Measurements from ENCODE around the gene MYO18A.

The MYO18A gene

DNA sequence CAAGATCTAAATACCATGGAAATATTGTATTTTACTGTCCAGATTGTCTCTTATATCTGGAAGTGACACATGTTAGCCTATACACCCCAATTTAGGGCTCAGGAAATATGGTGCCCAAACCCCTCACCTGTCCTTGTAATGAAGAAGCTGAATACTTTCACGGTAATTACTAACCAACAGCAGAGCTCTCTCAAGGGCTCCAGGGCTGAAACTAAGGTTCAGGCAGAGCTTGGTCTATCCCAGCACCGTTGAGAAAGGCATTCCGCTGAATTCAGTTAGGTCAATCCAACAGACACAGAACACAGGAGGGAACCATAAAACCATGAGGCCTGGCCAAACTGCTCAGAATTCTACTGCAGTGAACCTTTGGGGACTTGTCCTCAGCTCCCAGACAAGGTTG, 14.9 kb downstream of the MYO18A start:
- no peak overlapping the region for H3K4me3 ChIP-seq (ENCODE audit: low read depth, low read length)
- TF ChIP-seq, protein P1, sequence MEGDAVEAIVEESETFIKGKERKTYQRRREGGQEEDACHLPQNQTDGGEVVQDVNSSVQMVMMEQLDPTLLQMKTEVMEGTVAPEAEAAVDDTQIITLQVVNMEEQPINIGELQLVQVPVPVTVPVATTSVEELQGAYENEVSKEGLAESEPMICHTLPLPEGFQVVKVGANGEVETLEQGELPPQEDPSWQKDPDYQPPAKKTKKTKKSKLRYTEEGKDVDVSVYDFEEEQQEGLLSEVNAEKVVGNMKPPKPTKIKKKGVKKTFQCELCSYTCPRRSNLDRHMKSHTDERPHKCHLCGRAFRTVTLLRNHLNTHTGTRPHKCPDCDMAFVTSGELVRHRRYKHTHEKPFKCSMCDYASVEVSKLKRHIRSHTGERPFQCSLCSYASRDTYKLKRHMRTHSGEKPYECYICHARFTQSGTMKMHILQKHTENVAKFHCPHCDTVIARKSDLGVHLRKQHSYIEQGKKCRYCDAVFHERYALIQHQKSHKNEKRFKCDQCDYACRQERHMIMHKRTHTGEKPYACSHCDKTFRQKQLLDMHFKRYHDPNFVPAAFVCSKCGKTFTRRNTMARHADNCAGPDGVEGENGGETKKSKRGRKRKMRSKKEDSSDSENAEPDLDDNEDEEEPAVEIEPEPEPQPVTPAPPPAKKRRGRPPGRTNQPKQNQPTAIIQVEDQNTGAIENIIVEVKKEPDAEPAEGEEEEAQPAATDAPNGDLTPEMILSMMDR (conservative IDR thresholded peaks at IDR 0.05; ENCODE audit: low read depth, low read length) = no peak
- no peak for DNase-seq (ENCODE audit: low read depth)

DNA sequence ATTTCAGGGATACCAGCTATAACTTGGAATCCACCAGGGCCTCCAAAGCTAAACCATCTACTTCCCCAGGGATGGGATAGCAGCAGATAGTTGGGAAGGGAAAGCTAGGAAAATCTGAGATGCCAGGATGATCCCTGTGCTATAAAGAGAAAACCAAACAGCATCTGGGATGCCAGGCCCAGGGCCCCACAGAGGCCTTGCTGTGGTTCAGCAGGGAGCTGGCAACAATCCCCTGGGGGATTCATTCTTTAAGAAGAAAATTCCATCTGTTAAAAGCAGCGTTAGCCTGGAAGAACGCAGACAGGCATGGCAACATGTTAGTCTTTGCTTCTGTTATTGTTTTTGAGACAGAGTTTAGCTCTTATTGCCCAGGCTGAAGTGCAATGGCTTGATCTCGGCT, 16.6 kb downstream of the MYO18A start:
- TF ChIP-seq, protein P1 (conservative IDR thresholded peaks at IDR 0.05; ENCODE audit: low read depth, low read length) = no peak
- no peak for DNase-seq (ENCODE audit: low read depth)
- H3K4me3 ChIP-seq (ENCODE audit: low read depth, low read length) = no peak overlapping the region

DNA sequence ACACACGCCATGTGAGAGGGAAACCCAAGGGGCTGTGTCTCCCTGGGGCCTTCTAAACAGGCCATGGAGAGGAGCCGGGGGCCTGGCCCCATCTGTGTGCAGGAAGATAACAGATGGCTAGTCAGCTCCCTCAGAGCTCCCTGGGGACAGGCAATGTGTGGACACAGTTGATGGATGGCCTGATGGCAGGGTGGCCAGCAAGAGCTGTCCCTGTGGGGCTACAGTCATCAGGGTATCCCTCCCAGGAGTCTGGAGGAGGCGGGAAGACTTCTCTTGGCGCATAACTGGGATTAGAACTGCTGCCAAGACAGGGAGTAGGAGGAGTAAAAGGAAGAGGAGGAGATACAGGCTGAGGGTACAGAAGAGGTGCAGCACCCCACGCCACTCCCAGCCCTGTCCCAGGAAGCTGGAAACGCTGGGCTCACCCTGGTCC, 17.3 kb downstream of the MYO18A start:
- TF ChIP-seq, protein P1 (conservative IDR thresholded peaks at IDR 0.05; ENCODE audit: low read depth, low read length) = no peak
- no peak for DNase-seq (ENCODE audit: low read depth)
- no peak overlapping the region for H3K4me3 ChIP-seq (ENCODE audit: low read depth, low read length)

DNA sequence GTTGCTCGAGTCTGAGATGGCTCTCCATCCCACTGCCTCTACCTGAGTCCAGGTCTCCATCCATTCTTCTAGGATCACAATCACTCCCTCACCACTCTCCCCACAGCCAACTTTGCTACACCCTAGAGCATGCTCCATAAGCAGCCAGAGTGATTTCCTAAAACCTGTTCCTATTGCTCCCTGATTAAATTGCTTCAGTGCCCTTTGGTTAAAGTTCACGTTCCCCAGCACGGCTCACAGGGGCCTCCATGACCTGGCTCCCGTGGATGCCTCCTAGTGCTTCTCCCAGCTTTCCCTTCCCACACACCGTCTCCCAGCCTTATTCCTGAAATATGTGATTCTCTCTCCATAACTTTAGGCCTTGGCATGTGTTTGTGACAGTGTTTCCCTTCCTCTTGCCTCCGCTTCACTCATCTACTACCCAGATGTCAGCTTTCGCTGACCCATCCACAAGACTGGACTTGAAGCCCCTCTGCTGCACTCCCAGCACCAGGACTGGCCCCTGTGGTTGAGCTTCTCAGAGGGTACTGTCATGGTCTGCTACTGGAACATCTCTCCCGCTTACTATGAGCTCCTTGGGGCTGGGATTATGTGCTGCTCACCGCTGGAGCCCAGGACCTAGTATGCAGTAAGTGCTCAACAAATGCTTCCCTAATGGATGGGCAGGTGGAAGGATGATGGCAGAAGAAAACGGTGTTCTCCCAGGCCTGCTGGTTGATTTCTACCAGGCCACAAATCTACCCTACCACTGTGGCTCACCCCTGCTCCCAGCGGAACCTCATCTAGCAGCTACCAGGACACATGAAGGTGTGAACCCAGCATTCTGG, 17.9 kb downstream of the MYO18A start:
- H3K4me3 ChIP-seq (ENCODE audit: low read depth, low read length) = no peak overlapping the region
- DNase-seq (ENCODE audit: low read depth) = no peak
- TF ChIP-seq, protein P1 (conservative IDR thresholded peaks at IDR 0.05; ENCODE audit: low read depth, low read length) = no peak

DNA sequence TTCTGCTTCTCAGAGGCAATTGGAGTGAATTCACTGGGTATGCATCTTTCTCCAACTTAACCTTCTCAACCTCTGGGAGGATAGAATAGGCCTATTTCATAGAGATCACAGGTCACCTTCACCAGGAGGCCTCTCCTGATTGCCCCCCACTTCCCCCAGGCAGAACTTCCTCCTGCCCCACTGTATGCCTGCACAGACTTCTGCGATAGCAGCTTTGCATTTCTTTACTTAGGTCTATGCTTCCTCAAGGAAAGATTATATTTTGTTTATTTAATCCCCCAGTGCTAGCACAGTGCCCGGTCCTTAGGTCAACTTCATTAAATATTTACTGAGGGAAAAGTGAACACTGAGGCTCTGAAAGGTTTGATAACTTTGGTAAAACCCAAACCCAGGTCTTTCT, 19.9 kb downstream of the MYO18A start:
- TF ChIP-seq, protein P1 (conservative IDR thresholded peaks at IDR 0.05; ENCODE audit: low read depth, low read length) = no peak
- no peak for DNase-seq (ENCODE audit: low read depth)
- no peak overlapping the region for H3K4me3 ChIP-seq (ENCODE audit: low read depth, low read length)

DNA sequence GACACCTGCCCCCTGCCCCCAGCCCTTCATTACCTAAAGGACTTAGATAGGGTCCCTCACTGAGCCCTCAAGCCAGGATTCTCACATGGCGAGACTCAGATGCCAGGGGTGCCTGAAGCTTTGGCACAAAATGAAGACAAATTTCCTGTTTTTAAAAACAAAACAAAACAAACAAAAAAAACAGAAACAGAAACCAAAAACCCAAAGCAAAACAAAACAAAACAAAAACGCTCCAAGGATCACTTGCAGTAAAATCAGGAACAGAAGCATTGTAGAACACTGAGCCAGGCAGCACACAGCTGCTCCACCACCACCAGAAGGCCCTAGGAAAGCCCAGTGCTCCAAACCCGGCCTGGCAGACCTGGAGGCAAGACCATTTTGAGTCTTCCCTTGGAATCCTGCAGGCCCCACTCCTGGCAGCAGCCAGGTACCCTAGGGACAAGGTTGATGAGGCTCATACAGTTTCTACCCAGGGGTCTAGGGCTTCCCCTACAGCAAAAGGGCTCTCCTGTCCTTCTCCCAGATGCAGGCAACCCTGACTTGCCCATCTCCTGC, 20.8 kb downstream of the MYO18A start:
- TF ChIP-seq, protein P1 (conservative IDR thresholded peaks at IDR 0.05; ENCODE audit: low read depth, low read length) = no peak
- no peak overlapping the region for H3K4me3 ChIP-seq (ENCODE audit: low read depth, low read length)
- DNase-seq (ENCODE audit: low read depth) = no peak

Data from choroid plexus epithelial cell (primary cell).